Stimulated activated CD8-positive, alpha-beta memory T cell treated with anti-CD3 and anti-CD28 coated beads, Interleukin-15, amount 100 ng/mL, for 48 hours (primary cell): ENCODE results near the gene PDE3B.
"Not testable (repeated sequence)": the region's sequence is repeated elsewhere in the genome, so short reads cannot be mapped to it uniquely, and the experiment has no call there.

Experiments
- DNase-seq, 2 donors: peaks; one replicate each; pipeline ENCODE4 v3.0.0-alpha.2; 2020; ENCODE audit warnings: low read depth in 2 of 2

The PDE3B gene

DNA sequence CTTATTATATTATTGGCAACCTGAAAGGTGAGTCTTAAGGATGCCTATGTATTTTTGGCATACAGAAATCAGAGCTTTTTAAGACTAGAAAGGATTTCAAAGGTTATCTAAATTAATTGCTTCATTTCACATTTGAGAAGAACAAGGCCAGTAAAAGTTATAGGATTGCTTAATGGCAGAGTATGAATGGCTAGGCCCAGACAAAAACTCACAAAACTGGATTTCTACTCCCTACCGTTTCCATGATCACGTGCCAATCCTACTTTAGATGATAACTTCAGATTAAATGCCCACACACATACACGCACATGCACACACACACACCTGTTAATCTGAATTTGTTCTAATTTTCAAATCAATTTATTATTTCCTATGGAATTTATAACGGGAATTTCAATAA, 1.8 kb upstream of the PDE3B start:
- DNase-seq, result no peak

DNA sequence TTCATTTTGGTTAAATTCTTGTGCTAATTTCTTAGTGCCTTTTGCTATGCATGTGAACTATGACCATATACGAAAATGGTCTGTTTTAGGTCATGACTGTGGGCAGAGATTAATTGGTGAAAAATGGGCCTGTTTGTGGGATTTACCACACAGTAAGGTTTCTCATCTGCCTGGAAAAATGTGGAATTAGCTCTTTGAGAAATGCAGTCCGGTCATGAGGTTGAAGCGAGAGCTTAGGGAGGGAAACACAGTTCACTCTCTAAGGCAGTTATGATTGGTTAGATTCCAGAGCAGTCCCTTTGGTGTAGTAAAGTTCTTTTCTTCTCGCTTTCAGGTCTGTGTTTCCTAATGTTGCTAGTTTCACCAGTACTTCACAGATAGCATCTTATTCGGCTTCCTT, 1.2 kb upstream of the PDE3B start:
- no peak for DNase-seq

DNA sequence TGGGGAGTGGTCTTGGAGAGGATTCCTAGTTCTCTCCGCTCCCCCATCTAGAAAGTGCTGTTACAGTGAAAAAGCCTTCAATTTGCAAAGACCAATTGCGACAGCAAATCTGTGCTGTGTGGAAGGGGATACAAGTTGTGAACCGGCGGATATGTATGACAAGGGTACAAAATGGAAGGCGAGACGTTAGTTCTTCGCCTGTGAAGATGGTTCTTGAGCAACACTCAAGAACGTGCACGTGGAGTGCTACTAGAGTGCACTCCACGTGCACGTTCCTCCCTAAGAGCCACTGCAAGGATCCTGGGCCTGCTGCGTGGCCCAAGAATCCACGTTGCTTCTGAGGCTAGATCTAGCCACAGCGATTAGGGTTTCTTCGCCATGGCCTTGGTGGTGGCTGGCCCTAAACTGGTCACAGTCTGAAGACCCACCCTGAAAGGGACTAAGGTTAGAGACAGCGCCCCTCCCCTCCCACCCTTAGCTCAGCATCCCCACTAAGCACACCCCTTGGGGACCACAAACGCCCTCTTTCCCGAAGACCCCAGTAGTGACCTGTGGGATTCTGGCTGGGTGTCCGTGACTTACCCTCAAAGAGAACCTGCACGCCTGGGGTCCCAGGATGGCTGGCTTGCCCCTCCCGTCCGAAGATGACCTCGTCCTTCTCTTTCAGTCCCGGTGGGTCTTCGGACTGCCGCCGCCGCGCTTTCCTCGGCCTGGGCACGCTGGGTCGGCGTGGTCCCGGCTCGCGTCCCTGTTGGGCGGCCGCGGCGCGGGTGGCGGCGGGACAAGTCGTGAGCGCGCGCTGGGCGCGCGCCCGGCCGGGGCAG, 519 bp upstream of the PDE3B start:
- DNase-seq, result no peak

DNA sequence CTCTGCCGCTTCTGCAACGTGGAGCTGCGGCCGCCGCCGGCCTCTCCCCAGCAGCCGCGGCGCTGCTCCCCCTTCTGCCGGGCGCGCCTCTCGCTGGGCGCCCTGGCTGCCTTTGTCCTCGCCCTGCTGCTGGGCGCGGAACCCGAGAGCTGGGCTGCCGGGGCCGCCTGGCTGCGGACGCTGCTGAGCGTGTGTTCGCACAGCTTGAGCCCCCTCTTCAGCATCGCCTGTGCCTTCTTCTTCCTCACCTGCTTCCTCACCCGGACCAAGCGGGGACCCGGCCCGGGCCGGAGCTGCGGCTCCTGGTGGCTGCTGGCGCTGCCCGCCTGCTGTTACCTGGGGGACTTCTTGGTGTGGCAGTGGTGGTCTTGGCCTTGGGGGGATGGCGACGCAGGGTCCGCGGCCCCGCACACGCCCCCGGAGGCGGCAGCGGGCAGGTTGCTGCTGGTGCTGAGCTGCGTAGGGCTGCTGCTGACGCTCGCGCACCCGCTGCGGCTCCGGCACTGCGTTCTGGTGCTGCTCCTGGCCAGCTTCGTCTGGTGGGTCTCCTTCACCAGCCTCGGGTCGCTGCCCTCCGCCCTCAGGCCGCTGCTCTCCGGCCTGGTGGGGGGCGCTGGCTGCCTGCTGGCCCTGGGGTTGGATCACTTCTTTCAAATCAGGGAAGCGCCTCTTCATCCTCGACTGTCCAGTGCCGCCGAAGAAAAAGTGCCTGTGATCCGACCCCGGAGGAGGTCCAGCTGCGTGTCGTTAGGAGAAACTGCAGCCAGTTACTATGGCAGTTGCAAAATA, 816 bp downstream of the PDE3B start:
- DNase-seq, result peak; percentile 7 to 23

DNA sequence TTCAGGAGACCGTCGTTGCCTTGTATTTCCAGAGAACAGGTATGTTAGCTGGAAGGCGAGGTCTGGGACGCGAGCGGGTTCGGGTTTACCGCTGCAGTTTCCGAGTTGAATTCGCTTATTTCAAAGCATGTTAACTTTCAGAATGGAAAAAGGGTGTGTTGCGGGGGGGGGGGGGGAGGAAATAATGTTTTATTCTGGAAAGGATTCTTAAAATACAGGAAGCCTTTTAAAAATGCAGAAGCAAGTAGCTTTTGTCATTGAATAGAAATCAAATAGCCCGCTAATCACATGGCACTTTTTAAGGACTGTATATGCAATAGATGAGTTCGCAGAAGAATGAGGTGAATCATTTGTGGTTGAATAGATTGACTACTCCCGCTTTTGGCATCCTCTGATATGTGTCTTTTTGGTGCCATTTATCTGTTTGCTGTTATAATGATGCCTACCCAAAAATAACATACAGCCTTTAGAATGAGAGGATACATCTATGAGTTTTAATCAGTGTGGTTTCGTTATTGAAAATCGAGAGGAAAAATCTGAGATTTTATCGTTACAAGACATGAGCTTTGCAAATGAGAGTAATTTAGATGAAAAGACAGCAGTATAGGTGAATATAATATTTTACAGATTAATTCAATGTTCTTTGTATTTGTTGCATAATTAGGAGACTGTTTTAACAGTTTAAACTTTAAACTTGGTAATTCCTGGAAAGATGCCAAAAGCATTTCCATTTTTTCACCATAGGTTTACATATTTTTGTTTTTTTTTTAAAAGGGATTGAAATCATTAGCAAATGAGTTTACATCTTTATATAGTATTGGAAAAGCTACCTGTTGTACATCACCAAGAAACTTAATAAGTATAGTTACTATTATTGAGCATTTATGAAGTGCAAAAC, 1.7 kb downstream of the PDE3B start:
- peak; percentile 6 to 9 for DNase-seq

DNA sequence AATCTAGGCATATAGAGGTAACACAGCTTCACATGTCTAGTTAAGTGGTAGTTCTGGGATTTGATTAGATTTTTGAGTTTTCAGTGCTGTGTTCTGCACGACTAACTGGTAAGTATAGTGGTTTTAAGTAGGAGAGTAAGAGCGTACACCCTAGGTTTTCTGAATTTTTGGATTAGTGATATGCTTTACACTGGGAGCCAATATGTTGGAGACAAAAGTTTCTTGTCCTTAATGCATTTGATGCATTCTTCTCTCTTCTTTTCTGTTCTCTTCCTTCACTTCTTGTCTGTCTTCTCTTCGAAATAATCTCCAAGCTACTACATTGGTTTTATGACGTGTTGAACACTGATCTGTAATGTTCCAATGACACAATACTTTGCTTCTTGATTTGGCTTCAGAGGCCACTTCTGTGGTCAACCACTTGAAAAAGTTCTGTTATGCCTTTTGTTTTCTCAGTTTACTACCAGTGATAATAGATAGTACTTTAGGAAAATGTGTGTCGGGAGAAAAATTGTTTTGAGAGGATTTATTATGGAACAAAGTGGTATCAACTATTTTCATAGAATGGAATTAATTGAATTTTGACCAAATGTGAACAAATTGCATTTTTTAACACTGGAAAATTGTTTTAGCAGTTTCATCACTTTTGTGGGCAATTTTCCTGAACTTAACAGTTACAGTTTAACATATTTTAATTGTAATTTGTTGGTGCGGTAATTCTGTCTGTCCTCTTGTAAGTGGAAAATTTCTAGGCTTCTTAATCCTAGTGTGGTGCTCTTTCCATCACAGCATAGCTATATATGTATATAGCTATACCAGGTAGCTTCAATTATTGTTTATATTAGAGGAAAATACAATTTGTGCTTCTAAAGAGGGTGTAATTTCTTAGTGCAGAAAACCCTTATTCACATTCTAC, 2.6 kb downstream of the PDE3B start:
- DNase-seq, result no peak

DNA sequence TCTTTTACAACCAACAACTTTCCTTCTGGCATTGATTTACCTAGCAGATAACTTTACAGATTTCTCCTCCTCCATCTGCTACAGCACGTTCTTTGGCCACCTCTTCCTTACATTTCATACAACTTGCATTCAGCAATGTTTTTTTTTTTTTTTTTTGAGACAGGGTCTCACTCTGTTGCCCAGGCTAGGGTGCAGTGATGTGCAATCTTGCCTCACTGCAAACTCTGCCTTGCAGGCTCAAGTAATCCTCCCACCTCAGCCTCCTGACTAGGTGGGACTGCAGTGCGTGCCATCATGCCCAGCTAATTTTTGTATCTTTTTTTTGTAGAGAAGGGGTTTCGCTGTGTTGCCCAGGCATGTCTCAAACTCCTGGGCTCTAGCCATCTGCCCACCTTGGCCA, 6.5 kb downstream of the PDE3B start:
- DNase-seq, result no peak

DNA sequence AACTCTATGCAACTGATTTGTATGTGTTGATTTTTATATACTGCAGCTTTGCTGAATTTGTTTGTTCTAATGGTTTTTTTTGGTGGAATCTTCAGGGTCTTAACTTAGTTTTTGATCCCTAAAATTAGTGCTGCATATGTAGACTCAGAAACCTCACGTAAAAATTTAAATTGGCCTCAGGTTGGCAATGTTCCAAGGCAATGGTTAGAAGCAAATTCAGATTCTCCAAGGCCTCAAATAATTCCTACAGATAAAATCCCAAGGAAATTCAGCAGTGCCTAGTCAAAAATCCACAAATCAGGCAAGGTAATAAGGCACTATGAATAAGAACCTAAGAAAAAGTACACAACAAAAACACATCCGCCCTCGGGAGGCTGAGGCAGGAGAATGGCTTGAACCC, 9.5 kb downstream of the PDE3B start:
- no peak for DNase-seq

DNA sequence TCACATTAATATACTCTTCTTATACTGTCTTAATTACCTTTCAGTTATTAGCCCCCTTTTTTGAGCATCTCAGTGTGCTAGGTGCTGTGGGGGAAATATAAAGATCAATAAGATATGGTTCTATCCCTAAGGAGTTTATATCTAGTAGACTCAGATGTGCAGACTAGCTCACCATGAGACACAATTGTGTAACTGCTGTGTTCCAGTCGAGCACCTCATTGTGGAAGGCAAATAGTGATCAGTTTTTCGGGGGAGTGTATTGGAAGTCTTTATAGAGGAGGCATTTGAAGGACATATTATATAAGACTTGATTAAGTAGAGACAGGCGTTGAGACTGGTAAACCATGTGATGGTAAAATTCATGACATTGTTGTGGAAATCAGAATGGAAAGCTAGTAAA, 11.8 kb downstream of the PDE3B start:
- DNase-seq, result no peak

DNA sequence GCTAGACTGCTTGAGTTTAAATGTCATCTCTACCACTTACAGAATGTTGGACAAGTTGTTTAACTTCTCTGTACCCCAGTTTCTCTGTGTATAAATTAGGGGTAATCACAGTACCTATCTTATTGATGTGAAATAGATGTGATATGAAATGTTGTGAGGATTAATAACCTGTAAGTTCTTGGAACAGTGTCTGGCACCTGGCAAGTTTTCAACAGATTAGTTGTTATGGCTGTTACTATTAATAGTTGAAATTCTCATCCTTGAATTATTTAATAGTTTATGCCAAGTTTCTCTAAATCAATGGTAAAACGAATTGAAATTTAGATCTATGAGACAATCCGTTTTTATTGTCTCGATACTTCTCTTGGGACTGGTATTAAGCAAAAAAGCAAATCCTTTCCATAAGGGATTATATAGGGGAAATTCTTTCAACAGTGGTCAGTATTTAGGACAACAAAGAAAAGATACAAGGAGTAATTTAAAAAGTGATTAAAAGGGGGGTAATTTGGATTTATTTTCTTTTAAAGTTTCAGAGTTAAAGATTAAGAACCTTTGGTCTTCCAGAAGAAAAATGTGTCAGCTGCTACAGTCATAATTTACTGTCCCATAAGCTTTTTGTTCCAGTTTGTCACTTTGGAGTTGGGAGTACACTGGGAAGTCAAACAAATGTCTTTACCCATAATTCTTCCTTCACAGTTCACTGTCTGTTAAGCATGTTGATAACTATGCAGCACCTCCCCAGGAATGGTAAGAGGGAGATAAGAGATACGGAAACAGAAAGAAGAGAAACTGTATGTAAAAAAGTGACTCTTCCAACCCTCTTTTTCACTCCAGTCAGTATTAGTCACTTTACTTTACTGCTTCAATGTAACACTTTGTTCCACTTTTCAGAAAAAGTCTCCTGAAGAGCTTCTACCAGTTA, 13.2 kb downstream of the PDE3B start:
- DNase-seq, result no peak

DNA sequence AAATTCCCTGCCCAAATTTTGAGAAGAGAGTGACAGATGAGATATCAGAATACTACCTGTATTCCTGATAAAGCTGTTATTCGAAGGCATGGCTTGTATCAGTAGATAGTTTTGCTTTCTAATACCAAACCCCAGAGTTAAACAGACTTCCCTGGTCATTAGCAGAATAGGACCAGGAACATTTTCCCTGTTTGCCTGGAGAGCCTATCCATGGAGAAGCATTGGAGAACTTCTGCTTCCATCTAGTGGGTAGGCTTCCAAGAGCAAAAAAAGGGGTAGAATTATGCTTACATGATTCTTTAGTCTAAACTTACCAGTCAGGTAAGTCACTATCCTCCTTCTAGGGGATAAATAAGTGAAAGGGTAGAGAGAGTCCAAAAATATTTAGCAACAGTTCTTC, 14.2 kb downstream of the PDE3B start:
- no peak for DNase-seq

DNA sequence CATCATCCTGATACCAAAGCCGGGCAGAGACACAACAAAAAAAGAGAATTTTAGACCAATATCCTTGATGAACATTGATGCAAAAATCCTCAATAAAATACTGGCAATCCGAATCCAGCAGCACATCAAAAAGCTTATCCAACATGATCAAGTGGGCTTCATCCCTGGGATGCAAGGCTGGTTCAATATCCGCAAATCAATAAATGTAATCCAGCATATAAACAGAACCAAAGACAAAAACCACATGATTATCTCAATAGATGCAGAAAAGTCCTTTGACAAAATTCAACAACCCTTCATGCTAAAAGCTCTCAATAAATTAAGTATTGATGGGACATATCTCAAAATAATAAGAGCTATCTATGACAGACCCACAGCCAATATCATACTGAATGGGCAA, 21.3 kb downstream of the PDE3B start:
- DNase-seq, result not testable (repeated sequence)

DNA sequence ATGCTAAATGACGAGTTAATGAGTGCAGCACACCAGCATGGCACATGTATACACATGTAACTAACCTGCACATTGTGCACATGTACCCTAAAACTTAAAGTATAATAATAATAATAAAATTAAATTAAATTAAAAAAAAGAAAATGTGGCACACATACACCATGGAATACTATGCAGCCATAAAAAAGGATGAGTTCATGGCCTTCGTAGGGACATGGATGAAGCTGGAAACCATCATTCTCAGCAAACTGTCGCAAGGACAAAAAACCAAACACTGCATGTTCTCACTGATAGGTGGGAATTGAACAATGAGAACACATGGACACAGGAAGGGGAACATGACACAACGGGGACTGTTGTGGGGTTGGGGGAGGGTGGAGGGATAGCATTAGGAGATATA, 23.7 kb downstream of the PDE3B start:
- not testable (repeated sequence) for DNase-seq

DNA sequence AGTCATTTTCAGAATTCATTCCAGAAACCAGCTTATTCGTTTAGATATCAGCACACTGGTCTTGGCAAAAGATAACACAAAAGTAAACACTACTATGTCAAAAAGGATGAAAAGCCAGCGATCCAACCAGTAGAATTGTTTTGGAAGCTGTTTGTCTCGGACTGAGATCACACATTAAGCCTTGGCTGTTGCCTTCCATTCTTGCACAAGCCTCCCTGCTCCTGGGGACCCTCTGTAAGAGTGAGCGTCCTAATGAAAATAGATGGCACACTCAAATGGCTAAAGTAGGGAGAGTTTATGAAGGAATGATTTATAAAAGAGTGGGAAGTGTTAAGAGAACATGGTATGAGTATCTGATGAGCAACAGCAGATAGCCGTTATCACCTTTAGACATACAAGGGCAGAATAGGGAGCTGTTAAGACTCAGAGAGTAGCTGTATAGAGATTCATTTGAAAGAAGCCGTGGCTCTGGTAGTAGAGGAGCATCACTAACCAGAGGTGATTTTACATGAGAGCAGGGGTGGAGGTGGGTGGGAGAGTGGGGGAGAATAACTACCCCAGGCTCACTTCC, 25.2 kb downstream of the PDE3B start:
- no peak for DNase-seq

DNA sequence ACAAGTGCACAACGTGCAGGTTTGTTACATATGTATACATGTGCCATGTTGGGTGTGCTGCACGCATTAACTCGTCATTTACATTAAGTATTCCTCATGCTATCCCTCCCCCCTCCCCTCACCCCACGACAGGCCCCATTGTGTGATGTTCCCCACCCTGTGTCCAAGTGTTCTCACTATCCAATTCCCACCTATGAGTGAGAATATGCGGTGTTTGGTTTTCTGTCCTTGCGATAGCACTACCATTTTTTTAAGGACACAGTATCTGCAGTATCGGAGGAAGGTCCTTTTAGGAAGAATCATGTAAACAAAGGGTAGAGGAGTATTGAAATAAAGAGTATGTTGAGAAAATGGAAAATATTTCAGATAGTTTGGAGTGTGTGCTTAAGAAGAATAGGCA, 25.9 kb downstream of the PDE3B start:
- DNase-seq, result no peak

DNA sequence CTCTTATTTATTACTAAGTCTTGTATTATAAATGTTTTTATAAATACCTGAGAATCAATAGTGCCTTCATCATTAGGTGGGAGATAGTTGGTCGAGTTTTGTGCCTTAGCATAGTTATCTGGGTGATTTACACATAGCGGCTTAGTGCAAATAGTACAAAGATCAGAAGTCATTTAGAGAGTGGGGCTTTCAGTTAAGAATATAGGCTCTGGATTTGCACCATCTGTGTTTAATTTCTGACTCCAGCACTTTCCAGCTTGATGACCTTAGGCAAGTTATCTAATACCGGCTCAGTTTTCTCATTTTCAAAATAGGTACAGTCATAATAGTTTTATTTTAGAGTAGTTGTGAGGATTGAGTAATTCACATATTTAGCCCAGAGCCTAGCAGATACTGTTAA, 26.4 kb downstream of the PDE3B start:
- no peak for DNase-seq

DNA sequence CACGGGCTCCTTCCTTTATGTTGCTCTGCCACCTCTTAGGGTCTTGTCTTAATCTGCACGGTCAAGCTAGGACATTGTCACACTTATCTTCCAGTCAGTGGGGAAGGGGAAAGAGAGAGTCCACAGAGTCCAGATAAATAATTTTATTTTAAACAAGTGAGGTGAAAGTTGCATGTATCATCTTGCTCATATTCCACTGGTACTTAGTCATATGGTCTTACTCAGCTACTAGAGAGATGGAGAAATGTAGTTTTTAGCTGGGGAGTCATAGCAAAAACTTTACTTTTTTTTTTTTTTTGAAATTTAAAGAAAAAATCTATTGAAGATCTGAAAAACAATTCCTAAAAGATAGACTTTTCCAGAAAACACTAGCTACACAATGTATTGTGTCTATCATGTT, 29.0 kb downstream of the PDE3B start:
- DNase-seq, result no peak

DNA sequence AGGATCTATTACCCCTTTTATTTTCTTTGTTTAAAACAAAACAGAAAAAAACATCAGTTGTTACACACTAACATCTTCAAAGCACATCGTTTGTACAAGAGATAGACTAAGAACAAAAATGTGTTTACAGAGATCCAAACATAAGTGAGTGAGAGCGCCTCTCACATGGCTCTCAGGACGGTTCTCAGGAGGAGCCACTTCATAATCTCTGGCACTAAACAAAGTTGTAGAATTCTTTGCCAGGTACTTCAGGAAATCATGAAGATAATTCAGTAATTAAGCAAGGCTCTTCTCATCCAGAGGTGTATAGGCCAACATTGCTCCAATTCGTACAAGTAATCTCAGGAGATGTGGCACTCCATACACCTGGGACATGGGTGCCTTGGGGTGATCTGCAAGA, 29.8 kb downstream of the PDE3B start:
- no peak for DNase-seq

DNA sequence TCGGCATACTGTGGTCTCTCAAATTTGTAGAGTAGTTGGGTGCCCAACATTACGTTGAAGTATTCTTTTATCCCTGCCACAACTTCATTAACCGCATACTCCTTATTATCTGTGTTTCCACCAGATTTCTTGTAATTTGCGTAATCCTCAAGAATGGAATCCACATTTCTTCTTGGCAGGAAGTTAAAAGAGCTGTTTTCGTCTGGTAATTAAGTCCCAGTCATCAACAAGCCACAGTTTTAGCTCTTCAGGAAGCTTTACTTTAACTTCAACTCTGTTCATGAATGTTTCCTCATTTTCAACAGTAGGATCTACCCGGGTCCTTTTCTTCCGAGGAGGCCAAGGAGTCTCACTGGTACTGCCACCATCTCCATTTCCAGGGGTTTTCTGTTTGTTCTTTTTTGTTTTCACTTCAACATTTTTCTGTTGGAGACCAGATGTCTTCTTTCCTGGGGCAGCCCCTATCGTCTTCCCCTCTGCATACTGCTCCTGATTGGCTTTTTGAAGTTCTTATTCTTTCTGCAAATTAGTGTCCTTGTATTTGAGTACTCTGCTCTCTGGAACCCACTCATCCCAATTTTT, 30.3 kb downstream of the PDE3B start:
- no peak for DNase-seq
